DND-41 (cell line): Measurements from ENCODE around the gene ARFGEF3.

Experiments used
- ATAC-seq: fragments of 200-7000 bp; cut with Tn5 transposase; 3 replicates; pipeline ENCODE4 v1.9.1; 2021; ENCODE audit warnings: low read depth; ENCODE audit not compliant: insufficient read depth
- DNase-seq: peaks from one replicate; pipeline ENCODE4 v3.0.0-alpha.2; 2020
- H2AFZ ChIP-seq: 2 replicates; pipeline ENCODE4 v1.6.0; 2012; ENCODE audit warnings: low read depth, low read length
- H3K27ac ChIP-seq: 2 replicates; pipeline ENCODE4 v1.5.1; 2012; ENCODE audit warnings: low read length, inconsistent platforms
- H3K27me3 ChIP-seq: fragments of 200-600 bp; sonication (generic); 2 replicates; pipeline ENCODE4 v1.6.0; 2012; ENCODE audit warnings: low read length, mild to moderate bottlenecking, inconsistent platforms; ENCODE audit not compliant: insufficient read depth, poor library complexity
- H3K36me3 ChIP-seq: 2 replicates; pipeline ENCODE4 v1.5.1; 2012; ENCODE audit warnings: low read length, inconsistent platforms; ENCODE audit not compliant: insufficient read depth
- H3K4me1 ChIP-seq: 2 replicates; pipeline ENCODE4 v1.5.1; 2012; ENCODE audit warnings: mild to moderate bottlenecking, low read length; ENCODE audit not compliant: insufficient read depth
- H3K4me2 ChIP-seq: 2 replicates; pipeline ENCODE4 v1.6.0; 2012; ENCODE audit warnings: mild to moderate bottlenecking, moderate library complexity, low read length, inconsistent platforms; ENCODE audit not compliant: insufficient read depth
- H3K4me3 ChIP-seq, 2 experiments: fragments of 200-600 bp in 1 of 2; shearing (Covaris generic) in 1 of 2; 2 replicates each; pipeline ENCODE4 v1.5.1; 2012 to 2016; ENCODE audit warnings: inconsistent platforms in 2 of 2, low read length in 2 of 2, mild to moderate bottlenecking in 2 of 2, low read depth in 1 of 2, moderate library complexity in 1 of 2
- H3K79me2 ChIP-seq: 2 replicates; pipeline ENCODE4 v1.6.0; 2012; ENCODE audit warnings: low read length, inconsistent platforms; ENCODE audit not compliant: insufficient read depth
- H3K9ac ChIP-seq: 2 replicates; pipeline ENCODE4 v1.6.0; 2012; ENCODE audit warnings: low read depth, mild to moderate bottlenecking, inconsistent platforms, low read length, moderate library complexity
- H3K9me3 ChIP-seq: 2 replicates; pipeline ENCODE4 v1.5.1; 2012; ENCODE audit warnings: low read length, moderate library complexity, mild to moderate bottlenecking, inconsistent platforms; ENCODE audit not compliant: insufficient read depth, severe bottlenecking
- H4K20me1 ChIP-seq: 2 replicates; pipeline ENCODE4 v1.6.0; 2012; ENCODE audit warnings: low read length; ENCODE audit not compliant: insufficient read depth
- EZH2 ChIP-seq: IDR thresholded peaks from 3 replicates; pipeline ENCODE4 v1.6.1; 2012; ENCODE audit warnings: borderline replicate concordance, low read depth, mild to moderate bottlenecking, moderate library complexity, low read length, inconsistent platforms; ENCODE audit not compliant: severe bottlenecking
- TF ChIP-seq, protein P1 (sequence below): IDR thresholded peaks from 2 replicates; pipeline ENCODE4 v1.5.1; 2012; ENCODE audit warnings: borderline replicate concordance, low read length, moderate library complexity, mild to moderate bottlenecking; ENCODE audit not compliant: poor library complexity, severe bottlenecking; ENCODE audit errors: extremely low read depth

ARFGEF3 gene

DNA sequence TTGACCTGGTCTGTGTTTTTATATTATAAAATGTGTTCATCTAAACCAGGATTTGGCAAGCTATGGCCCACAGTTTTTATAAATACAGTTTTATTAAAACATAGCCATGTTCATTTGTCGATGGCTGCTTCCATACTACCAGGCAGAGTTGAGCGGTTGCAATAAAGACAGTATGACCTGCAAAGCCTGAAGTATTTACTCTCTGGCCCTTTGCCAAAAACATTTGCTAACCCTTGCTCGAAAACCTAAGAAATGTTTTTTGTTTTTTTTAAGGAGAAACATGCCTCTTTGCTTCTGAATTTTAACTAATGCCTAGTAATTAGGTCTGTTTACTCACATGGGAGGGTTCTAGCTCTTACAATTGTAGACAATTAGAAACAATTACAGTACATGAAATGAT, 148.6 kb downstream of the ARFGEF3 start:
- no peak for ATAC-seq
- Histone ChIP-seq H2AFZ (no peak overlapping the region), H3K4me3 (no peak overlapping the region), H3K4me1 (no peaks in the 10 kb centered on the region), H3K36me3 (no peaks in the 10 kb centered on the region), H3K9me3 (no peaks in the 10 kb centered on the region), H3K9ac (no peak overlapping the region), H3K79me2 (no peaks in the 10 kb centered on the region), H3K4me2 (no peak overlapping the region), H3K27ac (no peak overlapping the region), H3K27me3 (peaks cover 15% of the 10 kb centered on the region), H4K20me1 (no peaks in the 10 kb centered on the region)
- TF ChIP-seq, protein P1, sequence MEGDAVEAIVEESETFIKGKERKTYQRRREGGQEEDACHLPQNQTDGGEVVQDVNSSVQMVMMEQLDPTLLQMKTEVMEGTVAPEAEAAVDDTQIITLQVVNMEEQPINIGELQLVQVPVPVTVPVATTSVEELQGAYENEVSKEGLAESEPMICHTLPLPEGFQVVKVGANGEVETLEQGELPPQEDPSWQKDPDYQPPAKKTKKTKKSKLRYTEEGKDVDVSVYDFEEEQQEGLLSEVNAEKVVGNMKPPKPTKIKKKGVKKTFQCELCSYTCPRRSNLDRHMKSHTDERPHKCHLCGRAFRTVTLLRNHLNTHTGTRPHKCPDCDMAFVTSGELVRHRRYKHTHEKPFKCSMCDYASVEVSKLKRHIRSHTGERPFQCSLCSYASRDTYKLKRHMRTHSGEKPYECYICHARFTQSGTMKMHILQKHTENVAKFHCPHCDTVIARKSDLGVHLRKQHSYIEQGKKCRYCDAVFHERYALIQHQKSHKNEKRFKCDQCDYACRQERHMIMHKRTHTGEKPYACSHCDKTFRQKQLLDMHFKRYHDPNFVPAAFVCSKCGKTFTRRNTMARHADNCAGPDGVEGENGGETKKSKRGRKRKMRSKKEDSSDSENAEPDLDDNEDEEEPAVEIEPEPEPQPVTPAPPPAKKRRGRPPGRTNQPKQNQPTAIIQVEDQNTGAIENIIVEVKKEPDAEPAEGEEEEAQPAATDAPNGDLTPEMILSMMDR: no peak
- no peak for TF ChIP-seq EZH2
- no peak for DNase-seq

DNA sequence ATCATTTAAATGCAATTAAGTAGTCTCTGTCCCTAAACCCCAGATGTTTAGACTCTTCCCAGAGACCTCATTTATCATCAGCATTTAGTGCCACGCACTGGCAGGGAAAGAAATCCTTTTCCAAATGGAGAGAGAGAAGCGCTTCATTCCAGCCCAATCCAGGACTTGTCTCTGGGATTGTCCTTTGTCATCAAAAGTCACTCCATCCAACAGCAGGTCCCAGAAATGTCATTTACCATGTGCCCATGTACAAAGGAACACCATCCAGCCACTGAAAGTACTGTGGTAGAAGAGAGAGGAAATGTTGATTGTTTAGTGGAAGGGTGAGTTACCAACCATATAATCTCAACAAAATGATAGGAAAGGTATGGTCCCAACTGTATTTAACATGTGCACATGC, 149.1 kb downstream of the ARFGEF3 start:
- TF ChIP-seq EZH2: no peak
- TF ChIP-seq, protein P1: no peak
- Histone ChIP-seq H3K4me2 (no peak overlapping the region), H3K27ac (no peak overlapping the region), H3K4me1 (no peaks in the 10 kb centered on the region), H4K20me1 (no peaks in the 10 kb centered on the region), H3K9ac (no peak overlapping the region), H2AFZ (no peak overlapping the region), H3K4me3 (no peak overlapping the region), H3K36me3 (no peaks in the 10 kb centered on the region), H3K79me2 (no peaks in the 10 kb centered on the region), H3K9me3 (no peaks in the 10 kb centered on the region), H3K27me3 (peaks cover 15% of the 10 kb centered on the region)
- no peak for DNase-seq
- ATAC-seq: no peak

DNA sequence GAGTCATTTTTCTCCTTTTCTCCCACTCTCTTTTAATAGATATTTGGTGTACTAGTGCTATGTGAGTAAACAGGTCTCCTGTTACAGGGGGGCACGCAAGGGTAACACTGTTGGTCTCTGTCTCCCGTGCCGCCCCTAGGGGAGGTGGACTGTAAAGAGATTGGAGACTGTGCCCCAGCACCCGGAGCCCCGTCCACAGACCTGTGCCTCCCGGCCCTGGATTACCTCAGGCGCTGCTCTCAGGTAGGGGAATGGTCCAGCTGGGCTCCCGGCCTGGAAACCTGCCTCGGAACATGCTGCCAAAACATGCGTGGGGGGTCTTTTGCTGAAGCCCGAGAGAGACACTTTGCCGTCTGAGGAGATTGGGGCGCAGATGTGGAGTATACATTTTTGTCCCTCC, 149.5 kb downstream of the ARFGEF3 start:
- H3K79me2 ChIP-seq: no peaks in the 10 kb centered on the region
- H3K27me3 ChIP-seq: peaks cover 15% of the 10 kb centered on the region
- H2AFZ ChIP-seq: no peak overlapping the region
- TF ChIP-seq, protein P1: no peak
- H3K36me3 ChIP-seq: no peaks in the 10 kb centered on the region
- DNase-seq: no peak
- no peaks in the 10 kb centered on the region for H4K20me1 ChIP-seq
- no peak overlapping the region for H3K27ac ChIP-seq
- H3K4me2 ChIP-seq: no peak overlapping the region
- no peak overlapping the region for H3K9ac ChIP-seq
- no peak for ATAC-seq
- no peak overlapping the region for H3K4me3 ChIP-seq
- H3K4me1 ChIP-seq: no peaks in the 10 kb centered on the region
- no peaks in the 10 kb centered on the region for H3K9me3 ChIP-seq

DNA sequence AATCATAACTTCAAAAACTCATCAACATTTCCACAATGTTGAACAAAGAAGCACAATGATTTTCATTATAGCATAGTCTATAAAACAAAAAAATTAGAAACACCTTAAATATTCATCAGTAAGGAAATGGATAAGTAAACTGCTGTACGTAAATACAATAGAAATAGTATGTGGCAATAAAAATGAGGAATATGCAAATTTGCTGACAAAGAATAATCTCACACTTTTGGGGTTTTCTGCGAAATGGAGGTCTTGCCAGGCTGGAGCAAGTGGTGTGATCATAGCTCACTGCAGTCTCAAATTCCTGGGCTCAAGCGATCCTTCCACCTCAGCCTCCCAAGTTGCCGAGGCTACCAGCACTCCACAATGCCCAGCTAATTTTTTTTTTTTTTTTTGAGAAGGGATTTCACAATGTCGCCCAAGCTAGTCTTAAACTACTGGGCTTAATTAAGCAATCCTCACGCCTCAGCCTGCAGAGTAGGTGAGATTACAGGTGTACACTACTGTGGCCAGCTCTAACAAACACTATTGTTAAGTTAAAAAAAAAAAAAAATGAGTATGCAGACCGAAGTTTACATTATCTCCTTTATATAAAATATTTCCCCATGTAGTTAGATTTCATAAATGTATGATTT, 157.1 kb downstream of the ARFGEF3 start:
- Histone ChIP-seq H3K9ac (no peak overlapping the region), H4K20me1 (no peaks in the 10 kb centered on the region), H3K27me3 (no peaks in the 10 kb centered on the region), H3K4me3 (no peak overlapping the region), H3K36me3 (no peaks in the 10 kb centered on the region), H3K9me3 (no peaks in the 10 kb centered on the region), H3K79me2 (no peaks in the 10 kb centered on the region), H3K27ac (no peak overlapping the region), H3K4me1 (no peaks in the 10 kb centered on the region), H2AFZ (no peak overlapping the region), H3K4me2 (no peak overlapping the region)
- ATAC-seq (no peak), DNase-seq (no peak)
- no peak for TF ChIP-seq EZH2
- TF ChIP-seq, protein P1: no peak
